ENCODE measurements around the gene GIPC1.

- no peak for TF ChIP-seq EZH2 (IDR thresholded peaks at IDR 0.05; ENCODE audit: insufficient read depth, poor library complexity, severe bottlenecking)
- TF ChIP-seq EZH2phosphoT487 (IDR thresholded peaks at IDR 0.05; ENCODE audit: insufficient read depth, low read depth), result no peak
These were observed 16.5 kb downstream of the GIPC1 start for GRCh38 chr19:14479309-14479974.
